ES-I3 (cell line): ENCODE data around the gene NDUFAF2.

Experiments used
- H3K36me3 ChIP-seq: 2 replicates; pipeline ENCODE4 v1.6.1; 2013; ENCODE audit warnings: mild to moderate bottlenecking, low read length, control low read depth, moderate library complexity; ENCODE audit not compliant: insufficient read depth
- H3K4me1 ChIP-seq: 2 replicates; pipeline ENCODE4 v1.6.1; 2013; ENCODE audit warnings: mild to moderate bottlenecking, control low read depth, low read length; ENCODE audit not compliant: insufficient read depth
- H3K9ac ChIP-seq: 2 replicates; pipeline ENCODE4 v1.6.1; 2013; ENCODE audit warnings: low read depth, mild to moderate bottlenecking, low read length, moderate library complexity
- H3K9me3 ChIP-seq: 2 replicates; pipeline ENCODE4 v1.6.1; 2013; ENCODE audit warnings: mild to moderate bottlenecking, low read length, moderate library complexity; ENCODE audit not compliant: control insufficient read depth, insufficient read depth

The NDUFAF2 gene

DNA sequence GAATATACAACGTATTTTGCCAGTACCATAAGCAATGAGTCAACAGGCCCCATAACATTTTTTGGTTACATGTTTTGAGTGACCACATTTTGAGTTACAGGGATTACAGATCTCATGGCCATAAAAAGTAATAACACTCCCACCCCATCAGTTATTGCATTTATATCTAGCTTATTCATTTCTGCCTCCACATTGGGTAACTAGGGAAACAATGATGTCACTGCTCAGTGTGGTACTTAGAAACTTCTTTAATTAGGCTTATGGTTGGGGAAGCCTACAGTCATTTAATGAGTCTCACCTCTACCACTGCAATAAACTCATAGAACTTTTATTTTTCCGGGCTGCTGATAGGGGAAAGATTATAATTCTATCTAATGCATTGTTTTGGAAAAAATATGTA lies 257.2 kb downstream of the NDUFAF2 start:
- H3K9ac ChIP-seq = no peak overlapping the region
- no peaks in the 10 kb centered on the region for H3K36me3 ChIP-seq
- H3K9me3 ChIP-seq = no peaks in the 10 kb centered on the region; the same call in 1 of the 2 replicates
- H3K4me1 ChIP-seq = no peaks in the 10 kb centered on the region
